ENCODE data around the gene ARHGAP10. TPM values are rescaled to one million over a fixed set of nuclear protein-coding genes. Genes with fewer than 3 reads are reported as not detected.

ARHGAP10 gene
- total RNA-seq, 1 experiment from 2014 or later: 4.8 TPM

DNA sequence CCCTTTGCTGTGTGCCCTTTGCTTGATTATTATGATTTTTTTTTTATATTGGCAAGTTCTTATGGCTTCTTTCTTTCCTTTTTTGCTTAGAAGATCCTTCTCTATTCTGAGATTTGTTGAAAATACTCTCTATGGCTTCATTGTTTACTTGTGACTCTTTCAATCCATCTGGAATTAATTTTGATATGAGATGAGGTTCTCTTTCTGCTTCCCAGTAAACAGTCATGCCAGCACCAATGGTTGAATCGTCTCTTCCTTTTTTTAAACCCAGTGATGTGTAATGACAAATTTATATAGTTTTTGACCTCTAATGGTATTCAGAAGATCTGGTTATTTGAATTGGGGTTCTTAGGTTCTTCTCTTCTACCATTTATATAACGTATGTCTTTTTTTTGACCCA lies 121.8 kb downstream of the ARHGAP10 start:
- H3K4me3 ChIP-seq (ENCODE audit: low read depth, low read length, poor library complexity, severe bottlenecking): no peak overlapping the region
- H3K27me3 ChIP-seq (replicated peaks; ENCODE audit: insufficient read depth, low read depth, low read length, poor library complexity): no peaks in the 10 kb centered on the region
- no peaks in the 10 kb centered on the region for H3K36me3 ChIP-seq (ENCODE audit: insufficient read depth, low read length, poor library complexity, severe bottlenecking)
- peaks cover 7% of the 10 kb centered on the region for H3K4me1 ChIP-seq (ENCODE audit: insufficient read depth, low read length, poor library complexity, severe bottlenecking)
- ChIA-PET POLR2A (ENCODE audit: low non-redundant PET) (no interaction called here), CTCF (no interaction called here)
- no peak for TF ChIP-seq CTCF (conservative IDR thresholded peaks at IDR 0.05; ENCODE audit: low read depth, low read length)
- no peak for TF ChIP-seq EZH2 (IDR thresholded peaks at IDR 0.05; ENCODE audit: borderline replicate concordance, low read depth, low read length, poor library complexity, severe bottlenecking)
- H3K27ac ChIP-seq (ENCODE audit: low read depth, low read length, poor library complexity, severe bottlenecking): no peak overlapping the region
- intact Hi-C loops (cut with micrococcal nuclease; ENCODE audit: unreplicated experiment): no loop called here
- no TSS peak for BruUV-seq (replicated peaks)
- DNase-seq (ENCODE audit: low spot score): no peak
- no peaks in the 10 kb centered on the region for H3K9me3 ChIP-seq (ENCODE audit: low read depth, low read length, poor library complexity, severe bottlenecking)

DNA sequence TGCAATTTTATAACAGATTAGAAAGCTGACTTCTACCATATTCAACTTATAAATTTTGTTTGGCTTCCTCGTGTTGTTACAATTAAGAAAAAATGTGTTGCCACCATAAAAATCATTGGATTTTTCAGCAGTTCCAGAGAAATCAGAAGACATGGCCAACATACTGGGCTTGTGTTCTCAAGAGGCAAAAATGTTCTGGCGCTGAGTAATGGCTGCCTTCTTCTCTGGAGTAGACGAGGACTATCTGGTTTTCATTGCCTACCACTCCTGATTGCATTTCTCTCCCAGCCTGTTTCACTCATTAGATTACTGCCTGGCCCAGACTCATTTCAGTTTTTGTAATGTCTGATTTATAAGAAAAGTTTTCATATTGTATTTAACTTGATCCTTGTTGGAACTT lies 122.3 kb downstream of the ARHGAP10 start:
- intact Hi-C loops (cut with micrococcal nuclease; ENCODE audit: unreplicated experiment): no loop called here
- Histone ChIP-seq H3K27me3 (replicated peaks; ENCODE audit: insufficient read depth, low read depth, low read length, poor library complexity) (no peaks in the 10 kb centered on the region), H3K4me1 (ENCODE audit: insufficient read depth, low read length, poor library complexity, severe bottlenecking) (peaks cover 7% of the 10 kb centered on the region), H3K36me3 (ENCODE audit: insufficient read depth, low read length, poor library complexity, severe bottlenecking) (no peaks in the 10 kb centered on the region), H3K4me3 (ENCODE audit: low read depth, low read length, poor library complexity, severe bottlenecking) (no peak overlapping the region), H3K9me3 (ENCODE audit: low read depth, low read length, poor library complexity, severe bottlenecking) (no peaks in the 10 kb centered on the region), H3K27ac (ENCODE audit: low read depth, low read length, poor library complexity, severe bottlenecking) (no peak overlapping the region)
- POLR2A ChIA-PET (ENCODE audit: low non-redundant PET): no interaction called here
- CTCF ChIA-PET: no interaction called here
- no peak for DNase-seq (ENCODE audit: low spot score)
- no TSS peak for BruUV-seq (replicated peaks)
- no peak for TF ChIP-seq CTCF (conservative IDR thresholded peaks at IDR 0.05; ENCODE audit: low read depth, low read length)
- no peak for TF ChIP-seq EZH2 (IDR thresholded peaks at IDR 0.05; ENCODE audit: borderline replicate concordance, low read depth, low read length, poor library complexity, severe bottlenecking)

DNA sequence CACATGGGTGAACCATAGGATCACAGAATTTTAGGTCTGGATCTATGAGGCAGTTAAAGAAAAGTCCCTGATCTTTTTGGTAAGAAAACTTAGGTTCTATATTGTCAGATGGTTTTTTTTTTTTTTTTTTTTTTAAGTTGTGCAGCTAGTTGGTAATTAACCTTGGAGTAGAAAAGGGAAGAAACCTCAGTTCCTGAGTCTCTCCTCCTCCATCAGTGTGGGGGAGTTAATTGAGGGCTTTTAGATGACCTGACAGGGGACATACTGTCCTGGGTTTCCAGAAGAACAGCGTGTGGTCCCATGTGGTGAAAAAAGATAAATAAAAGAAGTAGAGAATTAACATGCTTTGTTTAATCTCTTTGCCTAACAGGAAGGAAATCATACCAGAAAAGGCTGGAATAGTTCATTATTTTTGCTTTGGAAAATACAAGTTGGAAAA lies 123.7 kb downstream of the ARHGAP10 start:
- H3K36me3 ChIP-seq (ENCODE audit: insufficient read depth, low read length, poor library complexity, severe bottlenecking): no peaks in the 10 kb centered on the region
- no peak for DNase-seq (ENCODE audit: low spot score)
- BruUV-seq (replicated peaks): no TSS peak
- TF ChIP-seq CTCF (conservative IDR thresholded peaks at IDR 0.05; ENCODE audit: low read depth, low read length): no peak
- TF ChIP-seq EZH2 (IDR thresholded peaks at IDR 0.05; ENCODE audit: borderline replicate concordance, low read depth, low read length, poor library complexity, severe bottlenecking): no peak
- H3K4me3 ChIP-seq (ENCODE audit: low read depth, low read length, poor library complexity, severe bottlenecking): no peak overlapping the region
- no peak overlapping the region for H3K27ac ChIP-seq (ENCODE audit: low read depth, low read length, poor library complexity, severe bottlenecking)
- ChIA-PET POLR2A (ENCODE audit: low non-redundant PET) (no interaction called here), CTCF (no interaction called here)
- H3K9me3 ChIP-seq (ENCODE audit: low read depth, low read length, poor library complexity, severe bottlenecking): no peaks in the 10 kb centered on the region
- no peaks in the 10 kb centered on the region for H3K27me3 ChIP-seq (replicated peaks; ENCODE audit: insufficient read depth, low read depth, low read length, poor library complexity)
- H3K4me1 ChIP-seq (ENCODE audit: insufficient read depth, low read length, poor library complexity, severe bottlenecking): peaks cover 7% of the 10 kb centered on the region
- intact Hi-C loops (cut with micrococcal nuclease; ENCODE audit: unreplicated experiment): no loop called here

Data from A673 (cell line).